DND-41 (cell line): ENCODE data around the gene ANKDD1B.

Experiments used
- ATAC-seq: fragments of 200-7000 bp; cut with Tn5 transposase; 3 replicates; pipeline ENCODE4 v1.9.1; 2021; ENCODE audit warnings: low read depth; ENCODE audit not compliant: insufficient read depth
- DNase-seq: peaks from one replicate; pipeline ENCODE4 v3.0.0-alpha.2; 2020
- H2AFZ ChIP-seq: 2 replicates; pipeline ENCODE4 v1.6.0; 2012; ENCODE audit warnings: low read depth, low read length
- H3K27ac ChIP-seq: 2 replicates; pipeline ENCODE4 v1.5.1; 2012; ENCODE audit warnings: low read length, inconsistent platforms
- H3K27me3 ChIP-seq: fragments of 200-600 bp; sonication (generic); 2 replicates; pipeline ENCODE4 v1.6.0; 2012; ENCODE audit warnings: low read length, mild to moderate bottlenecking, inconsistent platforms; ENCODE audit not compliant: insufficient read depth, poor library complexity
- H3K36me3 ChIP-seq: 2 replicates; pipeline ENCODE4 v1.5.1; 2012; ENCODE audit warnings: low read length, inconsistent platforms; ENCODE audit not compliant: insufficient read depth
- H3K4me1 ChIP-seq: 2 replicates; pipeline ENCODE4 v1.5.1; 2012; ENCODE audit warnings: mild to moderate bottlenecking, low read length; ENCODE audit not compliant: insufficient read depth
- H3K4me2 ChIP-seq: 2 replicates; pipeline ENCODE4 v1.6.0; 2012; ENCODE audit warnings: mild to moderate bottlenecking, moderate library complexity, low read length, inconsistent platforms; ENCODE audit not compliant: insufficient read depth
- H3K4me3 ChIP-seq, 2 experiments: fragments of 200-600 bp in 1 of 2; shearing (Covaris generic) in 1 of 2; 2 replicates each; pipeline ENCODE4 v1.5.1; 2012 to 2016; ENCODE audit warnings: inconsistent platforms in 2 of 2, low read length in 2 of 2, mild to moderate bottlenecking in 2 of 2, low read depth in 1 of 2, moderate library complexity in 1 of 2
- H3K79me2 ChIP-seq: 2 replicates; pipeline ENCODE4 v1.6.0; 2012; ENCODE audit warnings: low read length, inconsistent platforms; ENCODE audit not compliant: insufficient read depth
- H3K9ac ChIP-seq: 2 replicates; pipeline ENCODE4 v1.6.0; 2012; ENCODE audit warnings: low read depth, mild to moderate bottlenecking, inconsistent platforms, low read length, moderate library complexity
- H3K9me3 ChIP-seq: 2 replicates; pipeline ENCODE4 v1.5.1; 2012; ENCODE audit warnings: low read length, moderate library complexity, mild to moderate bottlenecking, inconsistent platforms; ENCODE audit not compliant: insufficient read depth, severe bottlenecking
- H4K20me1 ChIP-seq: 2 replicates; pipeline ENCODE4 v1.6.0; 2012; ENCODE audit warnings: low read length; ENCODE audit not compliant: insufficient read depth
- CTCF ChIP-seq: IDR thresholded peaks from 2 replicates; pipeline ENCODE4 v1.5.1; 2012; ENCODE audit warnings: borderline replicate concordance, low read length, moderate library complexity, mild to moderate bottlenecking; ENCODE audit not compliant: poor library complexity, severe bottlenecking; ENCODE audit errors: extremely low read depth
- EZH2 ChIP-seq: IDR thresholded peaks from 3 replicates; pipeline ENCODE4 v1.6.1; 2012; ENCODE audit warnings: borderline replicate concordance, low read depth, mild to moderate bottlenecking, moderate library complexity, low read length, inconsistent platforms; ENCODE audit not compliant: severe bottlenecking

ANKDD1B gene

GRCh38 chr5:75623846-75624245 is 12.6 kb downstream of the ANKDD1B start:
- TF ChIP-seq EZH2 (no peak), CTCF (no peak)
- H3K36me3 ChIP-seq, result no peaks in the 10 kb centered on the region
- no peak overlapping the region for H3K4me3 ChIP-seq
- H3K9ac ChIP-seq, result no peak overlapping the region
- H3K4me1 ChIP-seq, result no peaks in the 10 kb centered on the region
- no peak overlapping the region for H2AFZ ChIP-seq
- no peak overlapping the region for H3K4me2 ChIP-seq
- H3K27ac ChIP-seq, result no peak overlapping the region
- DNase-seq (no peak), ATAC-seq (no peak)
- no peaks in the 10 kb centered on the region for H3K9me3 ChIP-seq
- H4K20me1 ChIP-seq, result no peaks in the 10 kb centered on the region
- H3K27me3 ChIP-seq, result no peaks in the 10 kb centered on the region
- H3K79me2 ChIP-seq, result no peaks in the 10 kb centered on the region

- no peak for ATAC-seq
- Histone ChIP-seq H3K36me3 (no peaks in the 10 kb centered on the region), H2AFZ (no peak overlapping the region), H3K4me1 (no peaks in the 10 kb centered on the region), H3K27me3 (no peaks in the 10 kb centered on the region), H3K27ac (no peak overlapping the region), H3K9me3 (no peaks in the 10 kb centered on the region), H3K4me3 (no peak overlapping the region), H3K9ac (no peak overlapping the region), H3K79me2 (no peaks in the 10 kb centered on the region), H3K4me2 (no peak overlapping the region), H4K20me1 (no peaks in the 10 kb centered on the region)
- no peak for DNase-seq
- TF ChIP-seq EZH2, result no peak
- no peak for TF ChIP-seq CTCF
These were observed 15.7 kb downstream of the ANKDD1B start for GRCh38 chr5:75626959-75627358.

- H3K9me3 ChIP-seq, result no peaks in the 10 kb centered on the region
- TF ChIP-seq CTCF (no peak), EZH2 (no peak)
- no peaks in the 10 kb centered on the region for H3K79me2 ChIP-seq
- H3K27me3 ChIP-seq, result no peaks in the 10 kb centered on the region
- ATAC-seq (no peak), DNase-seq (no peak)
- no peaks in the 10 kb centered on the region for H3K36me3 ChIP-seq
- no peak overlapping the region for H3K27ac ChIP-seq
- H3K9ac ChIP-seq, result no peak overlapping the region
- H4K20me1 ChIP-seq, result no peaks in the 10 kb centered on the region
- H2AFZ ChIP-seq, result no peak overlapping the region
- H3K4me1 ChIP-seq, result no peaks in the 10 kb centered on the region
- no peak overlapping the region for H3K4me3 ChIP-seq
- H3K4me2 ChIP-seq, result no peak overlapping the region
These were observed 16.5 kb downstream of the ANKDD1B start for GRCh38 chr5:75627801-75628200.

- no peaks in the 10 kb centered on the region for H4K20me1 ChIP-seq
- H3K27me3 ChIP-seq, result no peaks in the 10 kb centered on the region
- H3K4me2 ChIP-seq, result no peak overlapping the region
- H3K9ac ChIP-seq, result no peak overlapping the region
- no peaks in the 10 kb centered on the region for H3K9me3 ChIP-seq
- no peaks in the 10 kb centered on the region for H3K36me3 ChIP-seq
- no peaks in the 10 kb centered on the region for H3K4me1 ChIP-seq
- no peak for ATAC-seq
- H3K4me3 ChIP-seq, result no peak overlapping the region
- no peak for DNase-seq
- no peak overlapping the region for H3K27ac ChIP-seq
- no peak overlapping the region for H2AFZ ChIP-seq
- no peaks in the 10 kb centered on the region for H3K79me2 ChIP-seq
- TF ChIP-seq EZH2 (no peak), CTCF (no peak)
These were observed 19.6 kb downstream of the ANKDD1B start for GRCh38 chr5:75630875-75631274.
